DND-41 (cell line): ENCODE data around the gene CHCHD3.

Experiments
- ATAC-seq: fragments of 200-7000 bp; cut with Tn5 transposase; 3 replicates; pipeline ENCODE4 v1.9.1; 2021; ENCODE audit warnings: low read depth; ENCODE audit not compliant: insufficient read depth
- DNase-seq: peaks from one replicate; pipeline ENCODE4 v3.0.0-alpha.2; 2020
- H2AFZ ChIP-seq: 2 replicates; pipeline ENCODE4 v1.6.0; 2012; ENCODE audit warnings: low read depth, low read length
- H3K27ac ChIP-seq: 2 replicates; pipeline ENCODE4 v1.5.1; 2012; ENCODE audit warnings: low read length, inconsistent platforms
- H3K27me3 ChIP-seq: fragments of 200-600 bp; sonication (generic); 2 replicates; pipeline ENCODE4 v1.6.0; 2012; ENCODE audit warnings: low read length, mild to moderate bottlenecking, inconsistent platforms; ENCODE audit not compliant: insufficient read depth, poor library complexity
- H3K36me3 ChIP-seq: 2 replicates; pipeline ENCODE4 v1.5.1; 2012; ENCODE audit warnings: low read length, inconsistent platforms; ENCODE audit not compliant: insufficient read depth
- H3K4me1 ChIP-seq: 2 replicates; pipeline ENCODE4 v1.5.1; 2012; ENCODE audit warnings: mild to moderate bottlenecking, low read length; ENCODE audit not compliant: insufficient read depth
- H3K4me2 ChIP-seq: 2 replicates; pipeline ENCODE4 v1.6.0; 2012; ENCODE audit warnings: mild to moderate bottlenecking, moderate library complexity, low read length, inconsistent platforms; ENCODE audit not compliant: insufficient read depth
- H3K4me3 ChIP-seq, 2 experiments: fragments of 200-600 bp in 1 of 2; shearing (Covaris generic) in 1 of 2; 2 replicates each; pipeline ENCODE4 v1.5.1; 2012 to 2016; ENCODE audit warnings: inconsistent platforms in 2 of 2, low read length in 2 of 2, mild to moderate bottlenecking in 2 of 2, low read depth in 1 of 2, moderate library complexity in 1 of 2
- H3K79me2 ChIP-seq: 2 replicates; pipeline ENCODE4 v1.6.0; 2012; ENCODE audit warnings: low read length, inconsistent platforms; ENCODE audit not compliant: insufficient read depth
- H3K9ac ChIP-seq: 2 replicates; pipeline ENCODE4 v1.6.0; 2012; ENCODE audit warnings: low read depth, mild to moderate bottlenecking, inconsistent platforms, low read length, moderate library complexity
- H3K9me3 ChIP-seq: 2 replicates; pipeline ENCODE4 v1.5.1; 2012; ENCODE audit warnings: low read length, moderate library complexity, mild to moderate bottlenecking, inconsistent platforms; ENCODE audit not compliant: insufficient read depth, severe bottlenecking
- H4K20me1 ChIP-seq: 2 replicates; pipeline ENCODE4 v1.6.0; 2012; ENCODE audit warnings: low read length; ENCODE audit not compliant: insufficient read depth
- EZH2 ChIP-seq: IDR thresholded peaks from 3 replicates; pipeline ENCODE4 v1.6.1; 2012; ENCODE audit warnings: borderline replicate concordance, low read depth, mild to moderate bottlenecking, moderate library complexity, low read length, inconsistent platforms; ENCODE audit not compliant: severe bottlenecking
- TF ChIP-seq, protein P1 (sequence below): IDR thresholded peaks from 2 replicates; pipeline ENCODE4 v1.5.1; 2012; ENCODE audit warnings: borderline replicate concordance, low read length, moderate library complexity, mild to moderate bottlenecking; ENCODE audit not compliant: poor library complexity, severe bottlenecking; ENCODE audit errors: extremely low read depth

The CHCHD3 gene

DNA sequence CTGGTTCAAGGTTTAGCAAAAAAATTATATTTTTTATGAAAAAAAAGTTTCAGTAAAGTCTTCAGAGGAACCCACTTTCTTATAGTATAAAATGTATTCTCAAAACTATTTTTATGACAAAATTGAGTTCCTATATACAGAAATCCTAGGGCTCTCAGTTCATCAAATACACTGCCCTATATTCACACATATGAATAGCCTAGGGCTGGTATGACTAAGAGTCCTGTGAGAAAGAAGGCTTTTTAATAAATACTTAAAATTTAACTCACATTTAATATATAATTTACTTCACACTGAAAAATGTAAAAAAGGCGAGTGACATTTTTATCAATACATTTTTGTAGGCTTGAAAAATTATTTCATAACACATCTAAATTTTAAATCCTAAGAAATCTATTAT lies 16.6 kb downstream of the CHCHD3 start:
- H3K9me3 ChIP-seq: no peaks in the 10 kb centered on the region
- peaks cover 66% of the 10 kb centered on the region for H3K79me2 ChIP-seq
- TF ChIP-seq, protein P1, sequence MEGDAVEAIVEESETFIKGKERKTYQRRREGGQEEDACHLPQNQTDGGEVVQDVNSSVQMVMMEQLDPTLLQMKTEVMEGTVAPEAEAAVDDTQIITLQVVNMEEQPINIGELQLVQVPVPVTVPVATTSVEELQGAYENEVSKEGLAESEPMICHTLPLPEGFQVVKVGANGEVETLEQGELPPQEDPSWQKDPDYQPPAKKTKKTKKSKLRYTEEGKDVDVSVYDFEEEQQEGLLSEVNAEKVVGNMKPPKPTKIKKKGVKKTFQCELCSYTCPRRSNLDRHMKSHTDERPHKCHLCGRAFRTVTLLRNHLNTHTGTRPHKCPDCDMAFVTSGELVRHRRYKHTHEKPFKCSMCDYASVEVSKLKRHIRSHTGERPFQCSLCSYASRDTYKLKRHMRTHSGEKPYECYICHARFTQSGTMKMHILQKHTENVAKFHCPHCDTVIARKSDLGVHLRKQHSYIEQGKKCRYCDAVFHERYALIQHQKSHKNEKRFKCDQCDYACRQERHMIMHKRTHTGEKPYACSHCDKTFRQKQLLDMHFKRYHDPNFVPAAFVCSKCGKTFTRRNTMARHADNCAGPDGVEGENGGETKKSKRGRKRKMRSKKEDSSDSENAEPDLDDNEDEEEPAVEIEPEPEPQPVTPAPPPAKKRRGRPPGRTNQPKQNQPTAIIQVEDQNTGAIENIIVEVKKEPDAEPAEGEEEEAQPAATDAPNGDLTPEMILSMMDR: no peak
- TF ChIP-seq EZH2: no peak
- no peak overlapping the region for H3K4me3 ChIP-seq
- H3K9ac ChIP-seq: no peak overlapping the region
- H3K4me1 ChIP-seq: no peaks in the 10 kb centered on the region
- no peaks in the 10 kb centered on the region for H3K27me3 ChIP-seq
- H2AFZ ChIP-seq: no peak overlapping the region
- no peak for ATAC-seq
- peaks cover 43% of the 10 kb centered on the region for H3K36me3 ChIP-seq
- H3K27ac ChIP-seq: no peak overlapping the region
- peaks cover 15% of the 10 kb centered on the region; the same call in 1 of the 2 replicates for H4K20me1 ChIP-seq
- no peak for DNase-seq
- no peak overlapping the region for H3K4me2 ChIP-seq

DNA sequence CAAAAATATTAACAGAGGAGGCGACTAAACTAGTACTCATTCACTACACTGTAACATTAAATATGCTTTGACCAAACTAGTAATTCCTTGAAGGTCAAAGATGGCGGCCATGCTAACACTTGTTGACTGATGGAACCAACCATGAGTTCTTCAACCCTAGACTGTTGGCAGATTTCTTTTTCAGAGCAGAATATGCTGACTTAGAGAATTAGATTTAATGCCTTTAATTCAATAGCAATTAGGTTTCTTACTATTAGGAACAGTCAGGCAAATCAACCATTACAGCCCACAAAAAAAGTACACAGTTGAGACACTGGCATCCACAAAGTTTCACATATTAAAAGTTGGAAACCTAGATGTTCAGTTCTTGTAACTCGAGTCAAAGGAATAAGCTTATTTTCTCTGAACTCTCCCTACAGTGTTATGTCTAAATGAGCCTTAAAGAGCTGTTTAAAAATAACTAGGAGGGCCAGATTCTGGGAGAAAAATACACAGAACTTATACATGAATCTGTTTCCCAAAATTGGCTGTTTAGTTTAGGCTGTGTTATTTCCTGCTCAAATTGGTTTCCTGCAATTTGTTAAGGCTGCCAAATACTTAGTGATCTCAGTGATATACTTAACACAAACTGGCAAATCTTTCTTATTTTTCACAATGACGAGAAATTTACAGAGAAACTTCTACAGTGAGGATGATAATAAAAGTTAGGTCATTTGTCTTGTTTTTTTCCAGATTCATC lies 17.6 kb downstream of the CHCHD3 start:
- H3K36me3 ChIP-seq: peaks cover 36% of the 10 kb centered on the region
- H2AFZ ChIP-seq: no peak overlapping the region
- H3K9ac ChIP-seq: no peak overlapping the region
- H4K20me1 ChIP-seq: peaks cover 18% of the 10 kb centered on the region; the same call in 1 of the 2 replicates
- TF ChIP-seq, protein P1: no peak
- no peak for TF ChIP-seq EZH2
- ATAC-seq (no peak), DNase-seq (no peak)
- H3K4me1 ChIP-seq: no peaks in the 10 kb centered on the region
- no peak overlapping the region for H3K27ac ChIP-seq
- H3K79me2 ChIP-seq: peaks cover 71% of the 10 kb centered on the region
- no peak overlapping the region for H3K4me2 ChIP-seq
- H3K4me3 ChIP-seq: no peak overlapping the region
- H3K9me3 ChIP-seq: no peaks in the 10 kb centered on the region
- H3K27me3 ChIP-seq: no peaks in the 10 kb centered on the region

- H3K9ac ChIP-seq: no peak overlapping the region
- H3K36me3 ChIP-seq: peaks cover 15% of the 10 kb centered on the region
- H3K79me2 ChIP-seq: peaks cover 80% of the 10 kb centered on the region
- no peak overlapping the region for H3K27ac ChIP-seq
- H2AFZ ChIP-seq: no peak overlapping the region
- ATAC-seq (no peak), DNase-seq (no peak)
- H3K27me3 ChIP-seq: no peaks in the 10 kb centered on the region
- H3K4me2 ChIP-seq: no peak overlapping the region
- H3K4me1 ChIP-seq: no peaks in the 10 kb centered on the region
- no peaks in the 10 kb centered on the region for H3K9me3 ChIP-seq
- TF ChIP-seq, protein P1: no peak
- no peak for TF ChIP-seq EZH2
- H3K4me3 ChIP-seq: no peak overlapping the region
- peaks cover 27% of the 10 kb centered on the region; the same call in 1 of the 2 replicates for H4K20me1 ChIP-seq
These were observed 20.1 kb downstream of the CHCHD3 start for GRCh38 chr7:133061792-133062191.
